ENCODE results near the gene PRKCQ. TPM values are rescaled to one million over a fixed set of nuclear protein-coding genes. Genes with fewer than 3 reads are reported as not detected.

Gene PRKCQ
- total and polyA plus RNA-seq, 2 experiments from 2014 or later = 0.43 to 0.97 TPM

GRCh38 chr10:6532321-6532720 lies 47.8 kb downstream of the PRKCQ start:
- Histone ChIP-seq H3K9me2 (replicated peaks; ENCODE audit: insufficient read depth) (no peaks in the 10 kb centered on the region), H3K27ac (no peak overlapping the region), H3K4me3 (no peak overlapping the region), H3K4me2 (no peak overlapping the region), H3K9me3 (ENCODE audit: low read depth) (no peaks in the 10 kb centered on the region), H4K20me1 (ENCODE audit: insufficient read depth, poor library complexity, severe bottlenecking) (no peaks in the 10 kb centered on the region), H2AFZ (no peak overlapping the region), H3K4me1 (ENCODE audit: insufficient read depth) (no peaks in the 10 kb centered on the region), H3K27me3 (peaks cover 3% of the 10 kb centered on the region), H3K79me2 (no peaks in the 10 kb centered on the region), H3K36me3 (replicated peaks; ENCODE audit: insufficient read depth, low read depth) (no peaks in the 10 kb centered on the region)
- no peak for TF ChIP-seq CTCF (IDR thresholded peaks at IDR 0.05; ENCODE audit: poor library complexity)
- TF ChIP-seq EZH2 (IDR thresholded peaks at IDR 0.05; ENCODE audit: borderline replicate concordance) = no peak
- no peak for TF ChIP-seq EZH2phosphoT487 (IDR thresholded peaks at IDR 0.05; ENCODE audit: low read depth, severe bottlenecking, unreplicated experiment)
- 92% methylated on average over 5 of the region's 5 CpGs for WGBS (ENCODE audit: low lambda C conversion rate, missing lambda C conversion rate)
- no peak for DNase-seq (ENCODE audit: low spot score)

- H4K20me1 ChIP-seq (ENCODE audit: insufficient read depth, poor library complexity, severe bottlenecking) = no peaks in the 10 kb centered on the region
- H3K27ac ChIP-seq = no peak overlapping the region
- H3K9me3 ChIP-seq (ENCODE audit: low read depth) = no peaks in the 10 kb centered on the region
- no peak for TF ChIP-seq EZH2 (IDR thresholded peaks at IDR 0.05; ENCODE audit: borderline replicate concordance)
- TF ChIP-seq CTCF (IDR thresholded peaks at IDR 0.05; ENCODE audit: poor library complexity) = no peak
- no peak for TF ChIP-seq EZH2phosphoT487 (IDR thresholded peaks at IDR 0.05; ENCODE audit: low read depth, severe bottlenecking, unreplicated experiment)
- H3K4me1 ChIP-seq (ENCODE audit: insufficient read depth) = no peaks in the 10 kb centered on the region
- no peaks in the 10 kb centered on the region for H3K79me2 ChIP-seq
- no peak overlapping the region for H2AFZ ChIP-seq
- H3K27me3 ChIP-seq = peaks cover 3% of the 10 kb centered on the region
- H3K9me2 ChIP-seq (replicated peaks; ENCODE audit: insufficient read depth) = no peaks in the 10 kb centered on the region
- H3K4me2 ChIP-seq = no peak overlapping the region
- no peaks in the 10 kb centered on the region for H3K36me3 ChIP-seq (replicated peaks; ENCODE audit: insufficient read depth, low read depth)
- WGBS (ENCODE audit: low lambda C conversion rate, missing lambda C conversion rate) = 87% methylated on average over 4 of the region's 4 CpGs
- DNase-seq (ENCODE audit: low spot score) = no peak
- no peak overlapping the region for H3K4me3 ChIP-seq
Measured at GRCh38 chr10:6530966-6531365, 49.1 kb downstream of the PRKCQ start.

- Histone ChIP-seq H2AFZ (no peak overlapping the region), H3K9me3 (ENCODE audit: low read depth) (no peaks in the 10 kb centered on the region), H4K20me1 (ENCODE audit: insufficient read depth, poor library complexity, severe bottlenecking) (no peaks in the 10 kb centered on the region), H3K27ac (no peak overlapping the region), H3K4me3 (no peak overlapping the region), H3K4me2 (no peak overlapping the region), H3K27me3 (peaks cover 3% of the 10 kb centered on the region), H3K4me1 (ENCODE audit: insufficient read depth) (no peaks in the 10 kb centered on the region), H3K36me3 (replicated peaks; ENCODE audit: insufficient read depth, low read depth) (no peaks in the 10 kb centered on the region), H3K9me2 (replicated peaks; ENCODE audit: insufficient read depth) (no peaks in the 10 kb centered on the region), H3K79me2 (no peaks in the 10 kb centered on the region)
- TF ChIP-seq CTCF (IDR thresholded peaks at IDR 0.05; ENCODE audit: poor library complexity) = no peak
- 83% methylated on average over 18 of the region's 18 CpGs for WGBS (ENCODE audit: low lambda C conversion rate, missing lambda C conversion rate)
- DNase-seq (ENCODE audit: low spot score) = no peak
Measured at GRCh38 chr10:6530211-6530840, 49.8 kb downstream of the PRKCQ start.

Measured in hepatocyte (in vitro differentiated cells).